ENCODE results near the gene ZNF784. TPM values are rescaled to one million over a fixed set of nuclear protein-coding genes. Genes with fewer than 3 reads are reported as not detected.
A peak's percentile ranks its signal among the peaks of the same experiment; 100 is the strongest.

The ZNF784 gene
- total and polyA plus RNA-seq, 2 of the 13 experiments (the other 11 are each of a cell fraction or from before 2014, with no cell fraction given): 4.1 to 4.2 TPM

DNA sequence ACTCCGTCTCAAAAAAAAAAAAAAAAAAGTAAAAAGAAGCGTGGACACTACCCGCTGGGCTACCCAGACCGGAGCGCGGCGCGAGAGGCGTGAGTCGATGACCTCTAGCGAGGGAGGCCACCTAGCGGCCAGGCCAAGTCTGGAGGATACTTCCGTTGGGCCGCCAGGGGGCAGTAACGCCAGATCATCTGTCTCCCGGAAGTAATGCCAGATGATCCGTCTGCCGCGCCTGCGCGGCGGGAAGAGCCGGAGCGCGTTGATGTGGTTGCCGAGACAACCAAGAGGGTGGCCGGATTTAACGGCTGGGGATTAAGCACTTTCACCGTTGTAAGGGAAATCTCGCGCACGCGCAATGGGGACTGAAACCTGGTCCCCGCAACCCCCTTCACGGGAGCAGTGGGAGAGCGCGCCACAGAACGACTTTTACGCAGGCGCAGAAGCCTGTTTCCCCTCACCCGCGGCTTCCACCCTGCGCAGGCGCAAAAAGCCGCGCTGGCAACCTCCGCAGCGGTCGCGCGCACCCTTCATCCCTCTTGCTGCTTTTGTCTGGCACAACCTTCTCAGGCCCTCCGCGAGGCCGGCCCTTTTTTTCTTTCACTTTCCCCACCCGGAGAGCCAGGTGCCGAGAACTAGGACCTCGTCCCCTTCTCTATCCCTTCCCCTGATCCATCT, 29.4 kb upstream of the ZNF784 start (continued):
- TF ChIP-seq, protein P1, sequence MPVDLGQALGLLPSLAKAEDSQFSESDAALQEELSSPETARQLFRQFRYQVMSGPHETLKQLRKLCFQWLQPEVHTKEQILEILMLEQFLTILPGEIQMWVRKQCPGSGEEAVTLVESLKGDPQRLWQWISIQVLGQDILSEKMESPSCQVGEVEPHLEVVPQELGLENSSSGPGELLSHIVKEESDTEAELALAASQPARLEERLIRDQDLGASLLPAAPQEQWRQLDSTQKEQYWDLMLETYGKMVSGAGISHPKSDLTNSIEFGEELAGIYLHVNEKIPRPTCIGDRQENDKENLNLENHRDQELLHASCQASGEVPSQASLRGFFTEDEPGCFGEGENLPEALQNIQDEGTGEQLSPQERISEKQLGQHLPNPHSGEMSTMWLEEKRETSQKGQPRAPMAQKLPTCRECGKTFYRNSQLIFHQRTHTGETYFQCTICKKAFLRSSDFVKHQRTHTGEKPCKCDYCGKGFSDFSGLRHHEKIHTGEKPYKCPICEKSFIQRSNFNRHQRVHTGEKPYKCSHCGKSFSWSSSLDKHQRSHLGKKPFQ (CRISPR knock-in tag; IDR thresholded peaks at IDR 0.05; ENCODE audit: insufficient replicate concordance): no peak
- TF ChIP-seq, protein P2, sequence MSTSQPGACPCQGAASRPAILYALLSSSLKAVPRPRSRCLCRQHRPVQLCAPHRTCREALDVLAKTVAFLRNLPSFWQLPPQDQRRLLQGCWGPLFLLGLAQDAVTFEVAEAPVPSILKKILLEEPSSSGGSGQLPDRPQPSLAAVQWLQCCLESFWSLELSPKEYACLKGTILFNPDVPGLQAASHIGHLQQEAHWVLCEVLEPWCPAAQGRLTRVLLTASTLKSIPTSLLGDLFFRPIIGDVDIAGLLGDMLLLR (CRISPR knock-in tag; IDR thresholded peaks at IDR 0.05): no peak
- TF ChIP-seq ZZZ3 (CRISPR knock-in tag; IDR thresholded peaks at IDR 0.05; ENCODE audit: borderline replicate concordance) (no peak), RAD21 (CRISPR knock-in tag; IDR thresholded peaks at IDR 0.05) (peak; percentile 79), NR3C1 (CRISPR knock-in tag; IDR thresholded peaks at IDR 0.05) (no peak), ZNF713 (CRISPR knock-in tag; IDR thresholded peaks at IDR 0.05) (no peak), KLF6 (CRISPR knock-in tag; IDR thresholded peaks at IDR 0.05) (no peak), RFX3 (CRISPR knock-in tag; IDR thresholded peaks at IDR 0.05) (peak; percentile 94), POGZ (CRISPR knock-in tag; IDR thresholded peaks at IDR 0.05) (peak; percentile 77), FOSL1 (CRISPR knock-in tag; IDR thresholded peaks at IDR 0.05; ENCODE audit: borderline replicate concordance) (no peak), ZNF549 (CRISPR knock-in tag; IDR thresholded peaks at IDR 0.05) (no peak), RFX5 (IDR thresholded peaks at IDR 0.05; ENCODE audit: low read depth, low read length) (peak; percentile 32; the same call in 1 of the 2 replicates)
- TF ChIP-seq, protein P3, sequence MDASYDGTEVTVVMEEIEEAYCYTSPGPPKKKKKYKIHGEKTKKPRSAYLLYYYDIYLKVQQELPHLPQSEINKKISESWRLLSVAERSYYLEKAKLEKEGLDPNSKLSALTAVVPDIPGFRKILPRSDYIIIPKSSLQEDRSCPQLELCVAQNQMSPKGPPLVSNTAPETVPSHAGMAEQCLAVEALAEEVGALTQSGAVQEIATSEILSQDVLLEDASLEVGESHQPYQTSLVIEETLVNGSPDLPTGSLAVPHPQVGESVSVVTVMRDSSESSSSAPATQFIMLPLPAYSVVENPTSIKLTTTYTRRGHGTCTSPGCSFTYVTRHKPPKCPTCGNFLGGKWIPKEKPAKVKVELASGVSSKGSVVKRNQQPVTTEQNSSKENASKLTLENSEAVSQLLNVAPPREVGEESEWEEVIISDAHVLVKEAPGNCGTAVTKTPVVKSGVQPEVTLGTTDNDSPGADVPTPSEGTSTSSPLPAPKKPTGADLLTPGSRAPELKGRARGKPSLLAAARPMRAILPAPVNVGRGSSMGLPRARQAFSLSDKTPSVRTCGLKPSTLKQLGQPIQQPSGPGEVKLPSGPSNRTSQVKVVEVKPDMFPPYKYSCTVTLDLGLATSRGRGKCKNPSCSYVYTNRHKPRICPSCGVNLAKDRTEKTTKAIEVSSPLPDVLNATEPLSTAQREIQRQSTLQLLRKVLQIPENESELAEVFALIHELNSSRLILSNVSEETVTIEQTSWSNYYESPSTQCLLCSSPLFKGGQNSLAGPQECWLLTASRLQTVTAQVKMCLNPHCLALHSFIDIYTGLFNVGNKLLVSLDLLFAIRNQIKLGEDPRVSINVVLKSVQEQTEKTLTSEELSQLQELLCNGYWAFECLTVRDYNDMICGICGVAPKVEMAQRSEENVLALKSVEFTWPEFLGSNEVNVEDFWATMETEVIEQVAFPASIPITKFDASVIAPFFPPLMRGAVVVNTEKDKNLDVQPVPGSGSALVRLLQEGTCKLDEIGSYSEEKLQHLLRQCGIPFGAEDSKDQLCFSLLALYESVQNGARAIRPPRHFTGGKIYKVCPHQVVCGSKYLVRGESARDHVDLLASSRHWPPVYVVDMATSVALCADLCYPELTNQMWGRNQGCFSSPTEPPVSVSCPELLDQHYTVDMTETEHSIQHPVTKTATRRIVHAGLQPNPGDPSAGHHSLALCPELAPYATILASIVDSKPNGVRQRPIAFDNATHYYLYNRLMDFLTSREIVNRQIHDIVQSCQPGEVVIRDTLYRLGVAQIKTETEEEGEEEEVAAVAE (CRISPR knock-in tag; IDR thresholded peaks at IDR 0.05; ENCODE audit: borderline replicate concordance): no peak
- TF ChIP-seq, protein P4, sequence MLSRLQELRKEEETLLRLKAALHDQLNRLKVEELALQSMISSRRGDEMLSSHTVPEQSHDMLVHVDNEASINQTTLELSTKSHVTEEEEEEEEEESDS (CRISPR knock-in tag; IDR thresholded peaks at IDR 0.05; ENCODE audit: borderline replicate concordance): no peak
- TF ChIP-seq, protein P5, sequence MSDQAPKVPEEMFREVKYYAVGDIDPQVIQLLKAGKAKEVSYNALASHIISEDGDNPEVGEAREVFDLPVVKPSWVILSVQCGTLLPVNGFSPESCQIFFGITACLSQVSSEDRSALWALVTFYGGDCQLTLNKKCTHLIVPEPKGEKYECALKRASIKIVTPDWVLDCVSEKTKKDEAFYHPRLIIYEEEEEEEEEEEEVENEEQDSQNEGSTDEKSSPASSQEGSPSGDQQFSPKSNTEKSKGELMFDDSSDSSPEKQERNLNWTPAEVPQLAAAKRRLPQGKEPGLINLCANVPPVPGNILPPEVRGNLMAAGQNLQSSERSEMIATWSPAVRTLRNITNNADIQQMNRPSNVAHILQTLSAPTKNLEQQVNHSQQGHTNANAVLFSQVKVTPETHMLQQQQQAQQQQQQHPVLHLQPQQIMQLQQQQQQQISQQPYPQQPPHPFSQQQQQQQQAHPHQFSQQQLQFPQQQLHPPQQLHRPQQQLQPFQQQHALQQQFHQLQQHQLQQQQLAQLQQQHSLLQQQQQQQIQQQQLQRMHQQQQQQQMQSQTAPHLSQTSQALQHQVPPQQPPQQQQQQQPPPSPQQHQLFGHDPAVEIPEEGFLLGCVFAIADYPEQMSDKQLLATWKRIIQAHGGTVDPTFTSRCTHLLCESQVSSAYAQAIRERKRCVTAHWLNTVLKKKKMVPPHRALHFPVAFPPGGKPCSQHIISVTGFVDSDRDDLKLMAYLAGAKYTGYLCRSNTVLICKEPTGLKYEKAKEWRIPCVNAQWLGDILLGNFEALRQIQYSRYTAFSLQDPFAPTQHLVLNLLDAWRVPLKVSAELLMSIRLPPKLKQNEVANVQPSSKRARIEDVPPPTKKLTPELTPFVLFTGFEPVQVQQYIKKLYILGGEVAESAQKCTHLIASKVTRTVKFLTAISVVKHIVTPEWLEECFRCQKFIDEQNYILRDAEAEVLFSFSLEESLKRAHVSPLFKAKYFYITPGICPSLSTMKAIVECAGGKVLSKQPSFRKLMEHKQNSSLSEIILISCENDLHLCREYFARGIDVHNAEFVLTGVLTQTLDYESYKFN (CRISPR knock-in tag; conservative IDR thresholded peaks at IDR 0.05): peak; percentile 21; the same call in 1 of the 2 replicates
- TF ChIP-seq, protein P6, sequence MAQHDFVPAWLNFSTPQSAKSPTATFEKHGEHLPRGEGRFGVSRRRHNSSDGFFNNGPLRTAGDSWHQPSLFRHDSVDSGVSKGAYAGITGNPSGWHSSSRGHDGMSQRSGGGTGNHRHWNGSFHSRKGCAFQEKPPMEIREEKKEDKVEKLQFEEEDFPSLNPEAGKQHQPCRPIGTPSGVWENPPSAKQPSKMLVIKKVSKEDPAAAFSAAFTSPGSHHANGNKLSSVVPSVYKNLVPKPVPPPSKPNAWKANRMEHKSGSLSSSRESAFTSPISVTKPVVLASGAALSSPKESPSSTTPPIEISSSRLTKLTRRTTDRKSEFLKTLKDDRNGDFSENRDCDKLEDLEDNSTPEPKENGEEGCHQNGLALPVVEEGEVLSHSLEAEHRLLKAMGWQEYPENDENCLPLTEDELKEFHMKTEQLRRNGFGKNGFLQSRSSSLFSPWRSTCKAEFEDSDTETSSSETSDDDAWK (CRISPR knock-in tag; IDR thresholded peaks at IDR 0.05): no peak
- TF ChIP-seq, protein P7, sequence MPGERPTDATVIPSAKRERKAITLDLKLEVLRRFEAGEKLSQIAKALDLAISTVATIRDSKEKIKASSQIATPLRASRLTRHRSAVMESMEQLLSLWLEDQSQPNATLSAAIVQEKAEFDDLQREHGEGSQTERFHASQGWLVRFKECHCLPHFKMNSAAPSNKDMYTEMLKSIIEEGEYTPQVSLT (CRISPR knock-in tag; IDR thresholded peaks at IDR 0.05; ENCODE audit: borderline replicate concordance, low read depth): no peak

Data from HepG2 (cell line).